Measurements from ENCODE around the gene PLXND1.
A peak's percentile ranks its signal among the peaks of the same experiment; 100 is the strongest.
"Not testable (repeated sequence)": the region's sequence is repeated elsewhere in the genome, so short reads cannot be mapped to it uniquely, and the experiment has no call there.

PLXND1 gene

GRCh38 chr3:129548104-129548965, 58.1 kb downstream of the PLXND1 start:
- DNase-seq (ENCODE audit: low spot score): no peak

DNA sequence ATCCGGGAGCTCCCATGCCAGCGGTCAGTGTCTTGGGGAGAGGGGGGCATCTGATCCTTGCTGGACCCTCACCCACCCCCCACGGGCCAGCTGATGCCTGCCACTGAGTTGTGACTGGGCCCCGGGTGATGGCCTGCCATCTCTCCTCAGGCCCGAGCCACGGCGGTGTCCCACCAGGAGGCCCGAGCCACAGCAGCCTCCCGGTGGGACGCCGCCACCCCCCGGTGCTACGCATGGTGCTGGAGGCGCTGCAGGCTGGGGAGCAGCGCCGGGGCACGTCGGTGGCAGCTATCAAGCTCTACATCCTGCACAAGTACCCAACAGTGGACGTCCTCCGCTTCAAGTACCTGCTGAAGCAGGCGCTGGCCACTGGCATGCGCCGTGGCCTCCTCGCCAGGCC, 59.2 kb downstream of the PLXND1 start:
- DNase-seq (ENCODE audit: low spot score): no peak

DNA sequence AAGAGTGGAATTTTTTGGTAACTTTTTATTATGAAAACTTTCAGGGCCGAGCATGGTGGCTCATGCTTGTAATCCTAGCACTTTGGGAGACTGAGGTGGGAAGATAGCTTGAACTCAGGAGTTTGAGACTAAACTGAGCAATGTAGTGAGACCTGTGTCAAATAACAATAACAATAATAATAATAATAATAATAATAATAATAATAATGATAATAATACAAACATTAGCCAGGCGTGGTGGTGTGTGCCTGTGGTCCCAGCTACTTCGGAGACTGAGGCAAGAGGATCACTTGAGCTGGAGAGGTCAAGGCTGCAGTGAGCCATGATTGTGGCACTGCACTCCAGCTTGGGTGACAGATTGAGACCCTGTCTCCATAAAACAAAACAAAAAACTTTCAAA, 60.5 kb downstream of the PLXND1 start:
- not testable (repeated sequence) for DNase-seq (ENCODE audit: low spot score)

DNA sequence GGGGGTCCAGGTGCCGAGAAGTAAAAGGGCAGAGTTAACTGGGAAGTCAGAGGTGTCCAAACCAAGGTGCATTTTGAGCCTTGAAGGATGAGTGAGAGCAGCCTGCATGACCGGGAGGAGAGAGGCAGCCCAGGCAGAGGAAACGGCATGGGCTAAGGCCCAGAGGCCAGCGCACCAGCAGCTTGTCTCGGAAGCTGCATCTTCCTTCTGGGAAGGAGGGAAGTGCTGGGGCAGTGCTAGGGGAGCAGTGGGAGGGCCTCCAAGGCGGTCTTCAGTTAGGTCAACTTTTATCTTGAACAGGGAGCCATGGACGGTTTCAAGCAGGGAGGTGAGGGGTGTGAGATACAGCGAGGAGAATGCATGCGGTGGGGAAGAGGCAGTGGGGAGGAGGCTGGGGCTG, 62.5 kb downstream of the PLXND1 start:
- DNase-seq (ENCODE audit: low spot score): no peak

- no peak for DNase-seq (ENCODE audit: low spot score)
These were observed 63.2 kb downstream of the PLXND1 start, which contains the start of gene H1-8 for GRCh38 chr3:129543156-129543790. H1-8 (plus strand) TSS chr3:129543175; CDS start chr3:129543219, 44 bp downstream.

- DNase-seq (ENCODE audit: low spot score): no peak
These were observed 63.7 kb downstream of the PLXND1 start for GRCh38 chr3:129542747-129543146.

DNA sequence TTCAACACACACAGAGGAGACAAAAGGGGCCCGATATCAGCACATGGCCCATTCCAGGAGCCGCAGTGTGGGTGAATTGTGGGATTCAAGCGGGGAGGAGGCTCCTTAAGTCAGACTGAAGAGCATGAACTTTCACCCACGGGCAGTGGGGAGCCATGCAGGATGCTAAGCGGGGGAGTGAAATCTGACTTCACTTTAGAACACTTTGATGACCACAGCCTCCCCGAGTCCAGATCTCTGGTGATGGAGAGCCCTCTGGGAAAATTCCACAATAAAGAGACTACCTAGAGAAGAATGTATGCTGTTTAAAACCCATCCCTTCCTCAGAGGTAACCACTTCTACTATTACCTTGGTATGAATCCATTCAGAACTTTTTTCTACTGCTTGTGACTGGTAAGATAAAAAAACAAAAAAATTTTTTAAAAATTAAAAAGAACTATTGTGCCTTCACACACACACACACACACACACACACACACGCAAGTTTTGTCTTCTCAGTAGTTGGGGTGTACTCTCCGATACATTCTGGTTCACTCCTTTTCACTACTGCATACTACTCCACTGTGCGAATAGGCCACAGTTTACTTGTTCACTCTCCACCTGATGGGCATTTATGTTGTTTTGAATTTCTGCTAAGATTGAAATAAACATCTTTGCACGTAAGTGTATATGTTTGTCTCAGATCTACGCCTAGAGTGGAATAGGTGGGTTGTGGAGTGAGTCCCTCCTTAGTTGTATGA, 65.5 kb downstream of the PLXND1 start:
- no peak for DNase-seq (ENCODE audit: low spot score)

DNA sequence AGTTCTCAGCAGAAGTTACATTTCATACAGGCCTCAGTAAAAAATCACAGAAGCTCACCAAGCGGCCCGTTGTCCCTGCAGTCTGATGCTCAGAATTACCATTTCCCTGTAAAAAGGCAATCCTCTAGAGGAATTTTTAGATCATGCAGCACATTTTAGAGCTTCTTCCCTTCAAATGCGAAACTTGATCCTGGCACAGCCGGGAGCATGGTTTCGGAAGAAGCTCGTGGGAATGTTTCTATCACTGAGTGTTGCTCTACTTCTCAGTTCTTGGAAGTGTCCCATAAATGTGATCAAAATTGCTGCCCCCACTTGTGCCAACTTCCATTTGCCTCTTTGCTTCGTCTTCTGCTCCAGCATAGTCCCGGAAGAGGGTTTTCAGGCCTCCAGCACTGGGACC, 67.3 kb downstream of the PLXND1 start:
- DNase-seq (ENCODE audit: low spot score): no peak

- DNase-seq (ENCODE audit: low spot score): no peak
These were observed 69.7 kb downstream of the PLXND1 start for GRCh38 chr3:129536804-129537203.

- no peak for DNase-seq (ENCODE audit: low spot score)
These were observed 70.2 kb downstream of the PLXND1 start for GRCh38 chr3:129536374-129536667.

- no peak for DNase-seq (ENCODE audit: low spot score)
These were observed 71.4 kb downstream of the PLXND1 start for GRCh38 chr3:129535075-129535474.

GRCh38 chr3:129534428-129535027, 71.9 kb downstream of the PLXND1 start:
- DNase-seq (ENCODE audit: low spot score): no peak

DNA sequence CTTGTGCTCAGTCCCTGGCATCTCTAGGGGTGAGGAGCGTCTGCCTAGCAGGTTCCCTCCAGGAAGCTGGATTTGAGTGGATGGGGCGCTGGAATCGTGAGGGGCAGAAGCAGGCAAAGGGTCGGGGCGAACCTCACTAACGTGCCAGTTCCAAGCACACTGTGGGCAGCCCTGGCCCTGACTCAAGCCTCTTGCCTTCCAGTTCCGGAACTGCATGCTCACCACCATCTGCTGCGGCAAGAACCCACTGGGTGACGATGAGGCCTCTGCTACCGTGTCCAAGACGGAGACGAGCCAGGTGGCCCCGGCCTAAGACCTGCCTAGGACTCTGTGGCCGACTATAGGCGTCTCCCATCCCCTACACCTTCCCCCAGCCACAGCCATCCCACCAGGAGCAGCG, 73.1 kb downstream of the PLXND1 start:
- DNase-seq (ENCODE audit: low spot score): no peak

- no peak for DNase-seq (ENCODE audit: low spot score)
These were observed 74.2 kb downstream of the PLXND1 start for GRCh38 chr3:129532261-129532660.

- DNase-seq (ENCODE audit: low spot score): no peak
These were observed 74.8 kb downstream of the PLXND1 start for GRCh38 chr3:129531699-129532098.

DNA sequence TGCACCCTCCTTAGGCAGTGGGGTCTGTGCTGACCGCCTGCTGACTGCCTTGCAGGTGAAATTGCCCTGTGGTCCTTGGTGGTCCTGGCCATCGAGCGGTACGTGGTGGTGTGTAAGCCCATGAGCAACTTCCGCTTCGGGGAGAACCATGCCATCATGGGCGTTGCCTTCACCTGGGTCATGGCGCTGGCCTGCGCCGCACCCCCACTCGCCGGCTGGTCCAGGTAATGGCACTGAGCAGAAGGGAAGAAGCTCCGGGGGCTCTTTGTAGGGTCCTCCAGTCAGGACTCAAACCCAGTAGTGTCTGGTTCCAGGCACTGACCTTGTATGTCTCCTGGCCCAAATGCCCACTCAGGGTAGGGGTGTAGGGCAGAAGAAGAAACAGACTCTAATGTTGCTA, 75.7 kb downstream of the PLXND1 start:
- no peak for DNase-seq (ENCODE audit: low spot score)

DNA sequence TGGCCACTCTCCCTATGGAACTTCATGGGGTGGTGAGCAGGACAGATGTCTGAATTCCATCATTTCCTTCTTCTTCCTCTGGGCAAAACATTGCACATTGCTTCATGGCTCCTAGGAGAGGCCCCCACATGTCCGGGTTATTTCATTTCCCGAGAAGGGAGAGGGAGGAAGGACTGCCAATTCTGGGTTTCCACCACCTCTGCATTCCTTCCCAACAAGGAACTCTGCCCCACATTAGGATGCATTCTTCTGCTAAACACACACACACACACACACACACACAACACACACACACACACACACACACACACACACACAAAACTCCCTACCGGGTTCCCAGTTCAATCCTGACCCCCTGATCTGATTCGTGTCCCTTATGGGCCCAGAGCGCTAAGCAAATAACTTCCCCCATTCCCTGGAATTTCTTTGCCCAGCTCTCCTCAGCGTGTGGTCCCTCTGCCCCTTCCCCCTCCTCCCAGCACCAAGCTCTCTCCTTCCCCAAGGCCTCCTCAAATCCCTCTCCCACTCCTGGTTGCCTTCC, 76.2 kb downstream of the PLXND1 start:
- peak; percentile 70 for DNase-seq (ENCODE audit: low spot score)

- DNase-seq (ENCODE audit: low spot score): no peak
These were observed 76.9 kb downstream of the PLXND1 start for GRCh38 chr3:129529436-129530210.

- no peak for DNase-seq (ENCODE audit: low spot score)
These were observed 77.8 kb downstream of the PLXND1 start, which contains the start of gene RHO for GRCh38 chr3:129528589-129529100. RHO (plus strand) TSS chr3:129528639; CDS start chr3:129528734, 95 bp downstream.

- no peak for DNase-seq (ENCODE audit: low spot score)
These were observed 79.2 kb downstream of the PLXND1 start for GRCh38 chr3:129527262-129527661.

Measured in AG08396 (cell line).